Smooth muscle cell (in vitro differentiated cells): Measurements from ENCODE around the gene MYBPC1. TPM values are rescaled to one million over a fixed set of nuclear protein-coding genes. Genes with fewer than 3 reads are reported as not detected.
"Not testable (repeated sequence)": the region's sequence is repeated elsewhere in the genome, so short reads cannot be mapped to it uniquely, and the experiment has no call there.

Source experiments
- DNase-seq: peaks from one replicate; lab custom pipeline; 2025; ENCODE audit not compliant: unreplicated experiment; lab: John Stamatoyannopoulos, UW
- H2AFZ ChIP-seq: fragments of 200-600 bp; sonication (generic); 2 replicates; pipeline ENCODE4 v1.6.0; 2016; ENCODE audit warnings: antibody characterized with exemption, low read depth, mild to moderate bottlenecking
- H3F3A ChIP-seq: fragments of 200-600 bp; sonication (generic); 2 replicates; pipeline ENCODE4 v1.6.0; 2017; ENCODE audit warnings: antibody characterized with exemption, low read depth
- H3K27ac ChIP-seq: fragments of 200-600 bp; sonication (generic); 2 replicates; pipeline ENCODE4 v1.5.1; 2016; ENCODE audit warnings: low read depth, mild to moderate bottlenecking
- H3K27me3 ChIP-seq: fragments of 200-600 bp; sonication (generic); 2 replicates; pipeline ENCODE4 v1.6.1; 2016; ENCODE audit warnings: low read depth, mild to moderate bottlenecking
- H3K36me3 ChIP-seq: fragments of 200-600 bp; sonication (generic); 2 replicates; pipeline ENCODE4 v1.5.1; 2016; ENCODE audit warnings: low read depth
- H3K4me1 ChIP-seq: fragments of 200-600 bp; sonication (generic); 2 replicates; pipeline ENCODE4 v1.5.1; 2016; ENCODE audit warnings: low read depth
- H3K4me2 ChIP-seq: fragments of 200-600 bp; sonication (generic); 2 replicates; pipeline ENCODE4 v1.6.0; 2016; ENCODE audit warnings: mild to moderate bottlenecking
- H3K4me3 ChIP-seq: fragments of 200-600 bp; sonication (generic); 2 replicates; pipeline ENCODE4 v1.5.1; 2016; ENCODE audit warnings: mild to moderate bottlenecking
- H3K79me2 ChIP-seq: fragments of 200-600 bp; sonication (generic); 2 replicates; pipeline ENCODE4 v1.6.0; 2016; ENCODE audit warnings: low read depth, mild to moderate bottlenecking
- H3K9ac ChIP-seq: fragments of 200-600 bp; sonication (generic); 2 replicates; pipeline ENCODE4 v1.6.0; 2016; ENCODE audit warnings: low read depth
- H3K9me3 ChIP-seq: fragments of 200-600 bp; sonication (generic); replicated peaks from 2 replicates; pipeline ENCODE4 v1.5.1; 2016; ENCODE audit warnings: low read depth
- H4K20me1 ChIP-seq: fragments of 200-600 bp; sonication (generic); 2 replicates; pipeline ENCODE4 v1.6.0; 2016; ENCODE audit warnings: low read depth
- CTCF ChIP-seq: fragments of 200-600 bp; sonication (generic); IDR thresholded peaks from 2 replicates; pipeline ENCODE4 v1.5.1; 2017; ENCODE audit warnings: borderline replicate concordance, mild to moderate bottlenecking, antibody characterized with exemption; ENCODE audit not compliant: insufficient read depth, poor library complexity, severe bottlenecking
- WGBS: methylation state at CpG from one replicate; pipeline ENCODE4 v1.1.7; 2016; ENCODE audit warnings: low lambda C conversion rate; 5-methylcytosine and 5-hydroxymethylcytosine counted together
- polyA plus RNA-seq: library from polyadenylated mRNA; unstranded; fragments of >200 nt; fragmentation: Nextera tagmentation; extraction: Ambion mirVana; gene quantifications from 2 replicates; pipeline ENCODE4 v1.2.1, GENCODE V29; 2016
- total RNA-seq: library from RNA; depleted of rRNA; stranded (reverse); fragments of >200 nt; gene quantifications from 2 replicates; pipeline ENCODE4 v1.2.3, GENCODE V29; 2014

The MYBPC1 gene
- total and polyA plus RNA-seq, 2 experiments from 2014 or later = not detected

- H3K9ac ChIP-seq = no peak overlapping the region
- peaks cover 6% of the 10 kb centered on the region for H3K27me3 ChIP-seq
- no peak overlapping the region for H3K4me2 ChIP-seq
- H3K36me3 ChIP-seq = no peaks in the 10 kb centered on the region
- no peaks in the 10 kb centered on the region for H3K79me2 ChIP-seq
- no peak overlapping the region for H3K27ac ChIP-seq
- H4K20me1 ChIP-seq = no peaks in the 10 kb centered on the region
- no peak overlapping the region for H3K4me3 ChIP-seq
- no peak for TF ChIP-seq CTCF
- no peaks in the 10 kb centered on the region for H3F3A ChIP-seq
- H2AFZ ChIP-seq = no peak overlapping the region
- no peaks in the 10 kb centered on the region for H3K9me3 ChIP-seq
- DNase-seq = no peak
- H3K4me1 ChIP-seq = no peaks in the 10 kb centered on the region
Observed at GRCh38 chr12:101678081-101678480, 83.3 kb downstream of the MYBPC1 start.

DNA sequence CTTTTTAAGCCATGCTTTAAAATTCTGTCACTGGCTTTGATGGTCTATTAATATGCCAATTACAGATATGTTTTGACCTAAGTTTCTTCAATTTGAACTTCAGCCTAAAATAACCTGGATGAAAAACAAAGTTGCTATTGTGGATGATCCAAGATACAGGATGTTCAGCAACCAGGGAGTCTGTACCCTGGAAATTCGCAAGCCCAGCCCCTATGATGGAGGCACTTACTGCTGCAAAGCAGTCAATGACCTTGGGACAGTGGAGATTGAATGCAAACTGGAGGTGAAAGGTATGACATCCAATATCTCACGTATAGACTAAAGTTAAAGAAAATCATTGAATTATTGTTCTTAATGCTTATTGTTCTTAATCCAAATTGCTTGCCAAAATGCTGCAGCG, 85.5 kb downstream of the MYBPC1 start:
- Histone ChIP-seq H3K79me2 (no peaks in the 10 kb centered on the region), H3K4me3 (no peak overlapping the region), H3K9ac (no peak overlapping the region), H3K27ac (no peak overlapping the region), H4K20me1 (no peaks in the 10 kb centered on the region), H3K4me1 (no peaks in the 10 kb centered on the region), H3K9me3 (no peaks in the 10 kb centered on the region), H3K27me3 (peaks cover 6% of the 10 kb centered on the region), H2AFZ (no peak overlapping the region), H3K36me3 (no peaks in the 10 kb centered on the region), H3K4me2 (no peak overlapping the region), H3F3A (no peaks in the 10 kb centered on the region)
- TF ChIP-seq CTCF = no peak
- DNase-seq = no peak
- WGBS = 91% methylated on average over 3 of the region's 3 CpGs

DNA sequence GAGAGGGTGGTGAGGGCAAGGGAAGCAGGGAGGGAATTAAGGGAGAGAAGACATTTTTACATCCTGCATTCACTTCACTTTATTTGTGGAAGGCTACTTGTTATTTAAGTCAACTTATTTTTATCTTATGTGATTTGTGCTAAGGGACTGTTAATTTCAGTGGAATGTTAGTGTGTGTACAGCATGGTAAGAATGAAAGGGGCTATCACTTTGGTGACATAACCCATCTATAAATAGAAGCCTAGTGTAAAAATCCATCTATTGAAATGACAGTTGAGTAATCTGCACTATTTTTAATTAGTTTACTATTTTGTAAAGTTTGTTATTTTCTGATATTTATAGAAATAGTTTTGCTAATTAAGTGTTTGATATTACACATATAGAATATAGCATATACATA, 85.9 kb downstream of the MYBPC1 start:
- Histone ChIP-seq H3K27me3 (peaks cover 6% of the 10 kb centered on the region), H3K4me2 (no peak overlapping the region), H3K9me3 (no peaks in the 10 kb centered on the region), H3K36me3 (no peaks in the 10 kb centered on the region), H2AFZ (no peak overlapping the region), H3F3A (no peaks in the 10 kb centered on the region), H3K4me3 (no peak overlapping the region), H3K79me2 (no peaks in the 10 kb centered on the region), H3K27ac (no peak overlapping the region), H3K9ac (no peak overlapping the region), H4K20me1 (no peaks in the 10 kb centered on the region), H3K4me1 (no peaks in the 10 kb centered on the region)
- DNase-seq = no peak
- TF ChIP-seq CTCF = no peak

DNA sequence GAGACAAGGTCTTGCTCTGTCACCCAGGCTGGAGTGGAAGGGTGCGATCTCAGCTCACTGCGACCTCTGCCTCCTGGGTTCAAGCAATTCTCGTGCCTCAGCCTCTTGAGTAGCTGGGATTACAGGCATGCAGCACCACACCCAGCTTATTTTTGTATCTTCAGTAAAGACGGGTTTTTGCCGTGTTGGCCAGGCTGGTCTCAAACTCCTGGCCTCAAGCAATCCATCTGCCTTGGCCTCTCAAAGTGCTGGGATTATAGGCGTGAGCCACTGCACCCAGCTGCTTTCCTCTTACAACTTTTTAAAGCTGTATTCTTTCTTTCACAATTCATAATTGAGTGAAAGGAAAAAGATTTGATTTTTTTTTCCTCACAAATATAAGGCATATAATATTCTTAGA, 86.9 kb downstream of the MYBPC1 start:
- H3K27me3 ChIP-seq, H3K4me1 ChIP-seq, H3K4me2 ChIP-seq, H3K9me3 ChIP-seq, H3K4me3 ChIP-seq, H3K36me3 ChIP-seq, H4K20me1 ChIP-seq, H2AFZ ChIP-seq, H3F3A ChIP-seq, DNase-seq, H3K27ac ChIP-seq, H3K9ac ChIP-seq, H3K79me2 ChIP-seq: not testable (repeated sequence)
- WGBS = 80% methylated on average over 5 of the region's 6 CpGs
